ENCODE measurements around the gene GIMAP6. TPM values are rescaled to one million over a fixed set of nuclear protein-coding genes. Genes with fewer than 3 reads are reported as not detected.
"Not testable (repeated sequence)": the region's sequence is repeated elsewhere in the genome, so short reads cannot be mapped to it uniquely, and the experiment has no call there.

GIMAP6 gene
- total and polyA plus RNA-seq, 2 experiments from 2014 or later, result 0.09 TPM; not detected in 1

DNA sequence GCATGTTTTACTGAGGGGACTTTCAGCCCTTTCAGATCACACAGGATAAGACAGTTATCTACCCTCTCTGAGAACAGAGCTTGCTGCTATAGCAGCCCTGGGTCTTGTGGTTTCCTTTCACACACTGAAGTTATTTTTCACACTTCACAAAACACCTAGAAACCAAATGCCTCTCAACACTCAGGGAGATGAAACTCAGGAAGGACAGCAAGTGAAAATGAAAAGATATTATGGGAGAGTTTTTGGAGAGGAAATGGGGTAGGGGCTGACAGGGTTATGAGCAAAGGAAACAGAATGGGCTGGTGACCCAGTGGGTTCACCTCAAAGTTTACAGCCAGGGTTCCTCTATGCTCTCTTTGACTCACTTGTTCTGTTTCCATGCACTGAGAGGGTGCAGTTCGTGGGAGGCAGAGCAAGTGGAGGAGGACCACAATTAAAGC is 36.3 kb upstream of the GIMAP6 start:
- DNase-seq (ENCODE audit: low read depth in 1 of 2, low spot score in 1 of 2), result no peak
- Histone ChIP-seq H3K9me3 (ENCODE audit: low read depth) (no peaks in the 10 kb centered on the region), H3K36me3 (no peaks in the 10 kb centered on the region), H3K27ac (no peak overlapping the region), H3K4me1 (ENCODE audit: low read depth) (no peaks in the 10 kb centered on the region), H3K27me3 (no peaks in the 10 kb centered on the region), H3K4me3 (no peak overlapping the region)
- TF ChIP-seq, protein P1, sequence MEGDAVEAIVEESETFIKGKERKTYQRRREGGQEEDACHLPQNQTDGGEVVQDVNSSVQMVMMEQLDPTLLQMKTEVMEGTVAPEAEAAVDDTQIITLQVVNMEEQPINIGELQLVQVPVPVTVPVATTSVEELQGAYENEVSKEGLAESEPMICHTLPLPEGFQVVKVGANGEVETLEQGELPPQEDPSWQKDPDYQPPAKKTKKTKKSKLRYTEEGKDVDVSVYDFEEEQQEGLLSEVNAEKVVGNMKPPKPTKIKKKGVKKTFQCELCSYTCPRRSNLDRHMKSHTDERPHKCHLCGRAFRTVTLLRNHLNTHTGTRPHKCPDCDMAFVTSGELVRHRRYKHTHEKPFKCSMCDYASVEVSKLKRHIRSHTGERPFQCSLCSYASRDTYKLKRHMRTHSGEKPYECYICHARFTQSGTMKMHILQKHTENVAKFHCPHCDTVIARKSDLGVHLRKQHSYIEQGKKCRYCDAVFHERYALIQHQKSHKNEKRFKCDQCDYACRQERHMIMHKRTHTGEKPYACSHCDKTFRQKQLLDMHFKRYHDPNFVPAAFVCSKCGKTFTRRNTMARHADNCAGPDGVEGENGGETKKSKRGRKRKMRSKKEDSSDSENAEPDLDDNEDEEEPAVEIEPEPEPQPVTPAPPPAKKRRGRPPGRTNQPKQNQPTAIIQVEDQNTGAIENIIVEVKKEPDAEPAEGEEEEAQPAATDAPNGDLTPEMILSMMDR (IDR thresholded peaks at IDR 0.05; ENCODE audit: low read depth, low read length), result no peak

- no peaks in the 10 kb centered on the region for H3K36me3 ChIP-seq
- H3K9me3 ChIP-seq (ENCODE audit: low read depth), result no peaks in the 10 kb centered on the region
- no peaks in the 10 kb centered on the region for H3K4me1 ChIP-seq (ENCODE audit: low read depth)
- H3K27me3 ChIP-seq, result no peaks in the 10 kb centered on the region
- H3K27ac ChIP-seq, result no peak overlapping the region
- TF ChIP-seq, protein P1 (IDR thresholded peaks at IDR 0.05; ENCODE audit: low read depth, low read length), result no peak
- H3K4me3 ChIP-seq, result no peak overlapping the region
- no peak for DNase-seq (ENCODE audit: low read depth in 1 of 2, low spot score in 1 of 2)
Observed at GRCh38 chr7:150666412-150666811, 34.2 kb upstream of the GIMAP6 start.

DNA sequence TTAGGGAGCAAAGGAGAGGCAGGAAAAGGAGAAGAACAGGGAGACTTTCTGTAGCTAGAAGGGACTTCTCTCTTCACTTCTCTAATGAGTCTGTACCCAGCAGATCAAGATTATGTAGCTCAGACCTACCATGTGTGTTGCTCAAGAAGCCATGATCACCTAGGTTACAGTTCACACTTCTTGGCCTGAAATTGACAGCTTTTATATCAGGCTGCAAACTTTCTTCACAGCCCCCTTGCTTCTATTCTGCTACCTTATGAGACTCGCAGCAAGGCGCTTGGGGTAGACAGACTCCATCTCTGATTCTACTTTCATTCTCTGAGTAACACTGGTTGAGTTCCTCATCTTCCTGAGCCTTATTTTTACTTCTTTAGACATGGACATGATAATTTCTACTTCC is 33.7 kb upstream of the GIMAP6 start:
- Histone ChIP-seq H3K27ac (no peak overlapping the region), H3K4me3 (no peak overlapping the region), H3K36me3 (no peaks in the 10 kb centered on the region), H3K9me3 (ENCODE audit: low read depth) (no peaks in the 10 kb centered on the region), H3K27me3 (no peaks in the 10 kb centered on the region), H3K4me1 (ENCODE audit: low read depth) (no peaks in the 10 kb centered on the region)
- TF ChIP-seq, protein P1 (IDR thresholded peaks at IDR 0.05; ENCODE audit: low read depth, low read length), result no peak
- no peak for DNase-seq (ENCODE audit: low read depth in 1 of 2, low spot score in 1 of 2)

GRCh38 chr7:150665089-150665748 is 33.0 kb upstream of the GIMAP6 start:
- H3K27ac ChIP-seq, result no peak overlapping the region
- DNase-seq (ENCODE audit: low read depth in 1 of 2, low spot score in 1 of 2), result no peak
- TF ChIP-seq, protein P1 (IDR thresholded peaks at IDR 0.05; ENCODE audit: low read depth, low read length), result no peak
- H3K36me3 ChIP-seq, result no peaks in the 10 kb centered on the region
- H3K9me3 ChIP-seq (ENCODE audit: low read depth), result no peaks in the 10 kb centered on the region
- H3K4me3 ChIP-seq, result no peak overlapping the region
- H3K4me1 ChIP-seq (ENCODE audit: low read depth), result no peaks in the 10 kb centered on the region
- no peaks in the 10 kb centered on the region for H3K27me3 ChIP-seq

DNA sequence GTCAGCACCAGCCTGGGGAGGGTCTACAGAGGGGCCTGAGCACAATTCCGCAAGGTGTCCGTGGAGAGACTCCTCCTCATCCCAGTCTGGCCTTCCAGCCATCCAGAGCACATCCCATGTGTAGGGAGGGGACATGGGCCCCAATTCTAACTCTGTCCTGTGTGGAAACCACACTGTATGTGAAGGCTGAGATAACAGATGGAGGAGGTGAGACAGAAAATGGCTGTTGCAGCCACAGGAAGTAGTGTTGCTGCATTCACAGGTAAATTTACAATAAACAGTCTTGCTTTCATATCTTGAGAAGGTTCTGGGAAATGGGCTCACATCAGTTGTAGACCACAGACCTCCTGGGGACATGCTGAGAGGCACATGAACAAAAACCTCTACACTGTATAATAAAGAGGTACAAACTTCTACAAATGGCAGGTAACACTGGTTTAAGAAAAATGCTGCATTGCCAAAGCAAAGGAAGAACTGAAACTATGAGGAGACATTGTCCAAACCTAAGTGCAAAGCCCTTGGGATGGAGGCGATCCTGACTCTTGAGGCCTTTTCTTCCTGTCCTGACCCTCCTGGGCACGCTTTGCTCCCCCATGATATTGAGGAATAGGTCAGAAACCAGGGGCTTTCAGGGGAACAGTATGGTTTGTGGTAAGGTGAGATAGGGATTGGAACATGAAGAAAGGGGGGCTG is 31.8 kb upstream of the GIMAP6 start:
- Histone ChIP-seq H3K36me3 (no peaks in the 10 kb centered on the region), H3K27ac (no peak overlapping the region), H3K4me1 (ENCODE audit: low read depth) (no peaks in the 10 kb centered on the region), H3K27me3 (no peaks in the 10 kb centered on the region), H3K9me3 (ENCODE audit: low read depth) (no peaks in the 10 kb centered on the region), H3K4me3 (no peak overlapping the region)
- TF ChIP-seq, protein P1 (IDR thresholded peaks at IDR 0.05; ENCODE audit: low read depth, low read length), result no peak
- DNase-seq (ENCODE audit: low read depth in 1 of 2, low spot score in 1 of 2), result no peak

- H3K27ac ChIP-seq; H3K9me3 ChIP-seq (ENCODE audit: low read depth); H3K4me1 ChIP-seq (ENCODE audit: low read depth); DNase-seq (ENCODE audit: low read depth in 1 of 2, low spot score in 1 of 2); H3K27me3 ChIP-seq; H3K36me3 ChIP-seq; H3K4me3 ChIP-seq: not testable (repeated sequence)
Observed at GRCh38 chr7:150662821-150663220, 30.6 kb upstream of the GIMAP6 start.

All from cardiac muscle cell (in vitro differentiated cells and primary cell).